Upper lobe of left lung (tissue), 4 donors: ENCODE measurements around the gene NPHS1.

Experiments used
- CTCF ChIP-seq, 6 experiments: fragments of 450-650 bp in 4 of 6; fragments of 200-600 bp in 2 of 6; sonication (generic) in 2 of 6; IDR thresholded peaks; one replicate each; pipeline ENCODE4 v1.5.1; 2016 to 2019; ENCODE audit warnings: antibody characterized with exemption in 6 of 6
- POLR2A ChIP-seq, 4 donors: fragments of 450-650 bp; IDR thresholded peaks; one replicate each; pipeline ENCODE4 v1.5.1; 2016 to 2017; ENCODE audit warnings: antibody characterized with exemption in 4 of 4, mild to moderate bottlenecking in 2 of 4
- POLR2AphosphoS5 ChIP-seq, 2 donors: sonication (generic); formaldehyde crosslinking; IDR thresholded peaks; one replicate each; pipeline ENCODE4 v1.5.1; 2017; ENCODE audit warnings: antibody characterized with exemption in 2 of 2

DNA sequence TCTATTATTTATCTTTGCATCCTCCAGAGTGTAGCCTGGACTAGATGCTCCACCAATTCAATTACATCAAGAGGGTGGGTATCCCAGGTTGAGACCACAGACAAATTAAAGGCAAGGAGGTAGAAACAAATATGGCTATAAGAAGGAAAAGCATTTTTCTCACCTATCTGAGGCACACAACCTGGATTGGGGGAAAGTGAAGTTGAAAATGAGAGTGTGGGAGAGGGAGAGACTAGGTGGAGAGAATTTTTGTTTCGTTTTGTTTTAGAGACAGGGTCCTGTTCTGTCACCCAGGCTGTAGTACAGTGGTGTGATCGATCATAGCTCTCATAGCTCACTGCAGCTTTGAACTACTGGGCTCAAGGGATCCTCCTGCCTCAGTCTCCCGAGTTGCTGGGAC lies 33.9 kb downstream of the NPHS1 start:
- no peak for TF ChIP-seq CTCF (IDR thresholded peaks at IDR 0.05)
- no peak for TF ChIP-seq POLR2AphosphoS5 (IDR thresholded peaks at IDR 0.05)
- TF ChIP-seq POLR2A (IDR thresholded peaks at IDR 0.05), result no peak
